Uterus (tissue), 2 donors: Measurements from ENCODE around the gene TMEM220.

ENCODE experiments used
- CTCF ChIP-seq, 4 experiments: fragments of 200-600 bp in 2 of 4; fragments of 450-650 bp in 2 of 4; sonication (generic) in 2 of 4; IDR thresholded peaks; one replicate each; pipeline ENCODE4 v1.5.1; 2016 to 2019; ENCODE audit warnings: antibody characterized with exemption in 4 of 4, mild to moderate bottlenecking in 2 of 4, moderate library complexity in 1 of 4
- POLR2A ChIP-seq, 2 donors: fragments of 450-650 bp; IDR thresholded peaks; one replicate each; pipeline ENCODE4 v1.6.1; 2016; ENCODE audit warnings: antibody characterized with exemption in 2 of 2, mild to moderate bottlenecking in 1 of 2, moderate library complexity in 1 of 2

GRCh38 chr17:10725262-10725661 is 4.6 kb downstream of the TMEM220 start:
- TF ChIP-seq CTCF (IDR thresholded peaks at IDR 0.05) (no peak), POLR2A (IDR thresholded peaks at IDR 0.05) (no peak)
